Cardiac muscle cell (in vitro differentiated cells and primary cell): Measurements from ENCODE around the gene LCP1. TPM values are rescaled to one million over a fixed set of nuclear protein-coding genes. Genes with fewer than 3 reads are reported as not detected.

Source experiments
- DNase-seq, 2 donors: peaks; one replicate each; pipeline versions ENCODE4 v3.0.0 to v3.0.0-alpha.2; 2010 to 2017; ENCODE audit warnings: low read depth in 1 of 2, low spot score in 1 of 2
- H3K27ac ChIP-seq: fragments of 200-600 bp; sonication (generic); 2 replicates; pipeline ENCODE4 v1.5.1; 2016
- H3K27me3 ChIP-seq: fragments of 200-600 bp; sonication (generic); 2 replicates; pipeline ENCODE4 v1.6.0; 2016; ENCODE audit warnings: control low read depth
- H3K36me3 ChIP-seq: fragments of 200-600 bp; sonication (generic); 2 replicates; pipeline ENCODE4 v1.5.1; 2016; ENCODE audit warnings: control low read depth
- H3K4me1 ChIP-seq: fragments of 200-600 bp; sonication (generic); 2 replicates; pipeline ENCODE4 v1.8.1; 2017; ENCODE audit warnings: low read depth, mild to moderate bottlenecking, mixed run types
- H3K4me3 ChIP-seq: fragments of 200-600 bp; sonication (generic); 2 replicates; pipeline ENCODE4 v1.5.1; 2016; ENCODE audit warnings: mild to moderate bottlenecking
- H3K9me3 ChIP-seq: fragments of 200-600 bp; sonication (generic); 2 replicates; pipeline ENCODE4 v1.5.1; 2017; ENCODE audit warnings: low read depth, mild to moderate bottlenecking, control low read depth
- CTCF ChIP-seq: IDR thresholded peaks from 2 replicates; pipeline ENCODE4 v1.5.1; 2012; ENCODE audit warnings: low read depth, mild to moderate bottlenecking, low read length
- polyA plus RNA-seq: library from polyadenylated mRNA; unstranded; fragments of >200 nt; fragmentation: Nextera tagmentation; extraction: Ambion mirVana; gene quantifications from 2 replicates; pipeline ENCODE4 v1.2.1, GENCODE V29; 2016
- total RNA-seq: library from RNA; depleted of rRNA; stranded (reverse); fragments of >200 nt; gene quantifications from 2 replicates; pipeline ENCODE4 v1.2.3, GENCODE V29; 2016

Gene LCP1
- total and polyA plus RNA-seq, 2 experiments from 2014 or later = 2.0 to 4.8 TPM

DNA sequence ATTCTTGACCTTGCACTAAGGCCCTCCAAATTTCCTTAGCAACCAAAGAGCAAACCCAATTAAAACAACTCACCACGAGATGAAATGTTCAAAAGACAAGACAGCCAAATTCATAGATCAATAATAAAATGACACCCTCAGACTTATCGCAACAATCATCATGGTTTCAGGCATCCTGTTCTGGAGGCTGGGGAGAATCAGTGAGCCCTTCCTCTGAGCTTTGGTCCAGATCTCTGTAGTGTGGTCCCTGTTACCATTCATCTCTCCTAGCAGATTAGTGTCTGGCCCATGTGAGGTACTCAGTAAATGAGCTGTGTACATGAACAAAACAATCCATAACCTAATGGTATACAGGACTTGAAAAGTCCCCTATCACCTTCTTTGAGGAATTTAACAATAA is 12.2 kb downstream of the LCP1 start:
- H3K27me3 ChIP-seq = no peaks in the 10 kb centered on the region
- H3K27ac ChIP-seq = no peak overlapping the region
- no peaks in the 10 kb centered on the region for H3K36me3 ChIP-seq
- no peak overlapping the region for H3K4me3 ChIP-seq
- H3K9me3 ChIP-seq = no peaks in the 10 kb centered on the region
- peaks cover 11% of the 10 kb centered on the region for H3K4me1 ChIP-seq
- DNase-seq = no peak
- TF ChIP-seq CTCF = no peak

- no peak for TF ChIP-seq CTCF
These were observed 13.2 kb downstream of the LCP1 start for GRCh38 chr13:46168783-46169182.

DNA sequence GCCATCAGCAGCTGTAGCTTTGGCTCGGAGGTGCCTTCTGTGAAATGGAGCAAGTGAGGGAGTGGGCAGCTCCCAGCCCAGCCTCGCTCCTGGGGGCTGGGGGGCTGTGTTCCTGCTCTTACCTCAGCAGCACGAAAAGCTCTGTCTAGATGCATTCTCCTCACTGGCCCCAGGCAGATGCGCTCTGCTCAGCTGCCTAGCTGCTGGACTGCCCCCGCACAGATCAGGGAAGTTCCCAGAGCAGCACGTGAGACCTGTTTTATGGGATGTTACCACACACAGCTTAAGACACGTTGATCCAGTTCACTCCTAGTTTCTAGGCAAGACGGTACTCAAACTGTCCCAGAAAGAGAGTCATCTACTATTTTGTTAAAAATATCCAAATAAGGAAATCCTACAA is 13.6 kb downstream of the LCP1 start:
- H3K36me3 ChIP-seq = no peaks in the 10 kb centered on the region
- no peak overlapping the region for H3K4me3 ChIP-seq
- no peak for TF ChIP-seq CTCF
- H3K4me1 ChIP-seq = peaks cover 22% of the 10 kb centered on the region
- no peaks in the 10 kb centered on the region for H3K27me3 ChIP-seq
- DNase-seq = peak in 1 of 2 donors; percentile 43
- H3K27ac ChIP-seq = no peak overlapping the region
- H3K9me3 ChIP-seq = no peaks in the 10 kb centered on the region

More at GRCh38 chr13:46168783-46169182, 13.2 kb downstream of the LCP1 start:
- no peaks in the 10 kb centered on the region for H3K36me3 ChIP-seq
- H3K27ac ChIP-seq = no peak overlapping the region
- no peak overlapping the region for H3K4me3 ChIP-seq
- H3K9me3 ChIP-seq = no peaks in the 10 kb centered on the region
- peaks cover 19% of the 10 kb centered on the region for H3K4me1 ChIP-seq
- H3K27me3 ChIP-seq = no peaks in the 10 kb centered on the region
- no peak for DNase-seq

DNA sequence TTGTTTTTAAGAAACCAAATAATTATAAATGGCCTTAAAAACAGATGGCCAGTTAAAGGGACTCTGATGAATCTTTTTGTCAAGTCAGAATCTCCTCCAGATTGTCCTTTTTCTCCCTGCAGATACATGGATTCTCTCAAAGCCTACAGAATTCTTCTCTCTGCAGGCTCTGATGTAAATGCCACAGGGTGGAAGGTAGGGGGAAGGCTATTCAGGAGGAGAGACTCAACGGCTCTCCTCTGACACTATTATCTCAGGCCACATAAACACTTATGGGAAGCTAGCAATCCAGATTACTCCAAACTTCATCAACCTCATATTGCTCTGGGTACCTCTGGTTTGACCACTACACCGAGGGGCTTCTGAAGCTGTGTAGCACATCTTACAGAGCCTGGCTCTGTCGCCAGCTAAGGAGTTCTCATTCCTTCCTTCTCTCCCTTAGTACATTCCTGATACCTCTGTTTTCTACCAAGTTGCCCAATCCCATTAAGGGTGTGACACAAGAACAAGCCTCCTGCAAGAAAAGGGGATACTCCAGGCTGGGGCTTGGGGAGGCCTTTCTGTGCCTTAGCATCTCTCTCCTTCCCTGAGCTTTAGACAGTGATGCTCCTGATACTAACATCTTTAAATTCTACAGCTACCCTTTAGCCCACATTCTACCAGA is 14.9 kb downstream of the LCP1 start:
- DNase-seq = no peak
- no peak for TF ChIP-seq CTCF
- H3K4me3 ChIP-seq = no peak overlapping the region
- peaks cover 22% of the 10 kb centered on the region for H3K4me1 ChIP-seq
- no peaks in the 10 kb centered on the region for H3K27me3 ChIP-seq
- H3K36me3 ChIP-seq = no peaks in the 10 kb centered on the region
- H3K27ac ChIP-seq = no peak overlapping the region
- no peaks in the 10 kb centered on the region for H3K9me3 ChIP-seq

- no peak for TF ChIP-seq CTCF
These were observed 15.8 kb downstream of the LCP1 start for GRCh38 chr13:46166224-46166584.

More at GRCh38 chr13:46166224-46166584, 15.8 kb downstream of the LCP1 start:
- Histone ChIP-seq H3K9me3 (no peaks in the 10 kb centered on the region), H3K4me3 (no peak overlapping the region), H3K27ac (no peak overlapping the region), H3K4me1 (peaks cover 22% of the 10 kb centered on the region), H3K27me3 (no peaks in the 10 kb centered on the region), H3K36me3 (no peaks in the 10 kb centered on the region)
- DNase-seq = no peak
